ENCODE data around the gene NOD2.

Gene NOD2

DNA sequence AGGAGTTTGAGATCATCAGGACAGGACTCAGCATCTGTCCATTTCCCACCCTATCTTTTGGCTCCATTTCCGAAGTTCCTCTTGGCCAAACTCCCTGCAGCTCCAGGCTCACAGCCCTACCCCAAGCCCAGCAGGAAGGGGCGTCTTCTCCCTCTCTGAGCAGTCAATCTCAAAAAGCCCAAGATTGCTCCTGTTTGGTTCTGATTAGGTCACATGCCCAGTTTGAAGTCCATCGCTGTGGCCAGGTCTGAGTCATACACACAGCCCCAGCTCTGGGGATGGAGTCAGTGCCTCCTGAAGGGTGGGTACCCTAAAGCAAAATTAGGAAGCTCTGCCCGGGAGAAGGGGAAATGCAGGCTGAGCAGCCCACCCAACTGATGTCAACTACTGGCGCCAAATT, 36.2 kb upstream of the NOD2 start:
- no peak for DNase-seq
- Histone ChIP-seq H3K4me3 (ENCODE audit: insufficient read depth, low read depth, low read length, poor library complexity, severe bottlenecking) (no peak overlapping the region), H3K4me1 (ENCODE audit: control insufficient read depth, insufficient read depth, low read length, poor library complexity, severe bottlenecking) (no peaks in the 10 kb centered on the region), H3K27ac (ENCODE audit: insufficient read depth, low read length, poor library complexity, severe bottlenecking) (no peak overlapping the region), H3K9me3 (ENCODE audit: control insufficient read depth, low read length) (no peaks in the 10 kb centered on the region), H3K27me3 (replicated peaks; ENCODE audit: control insufficient read depth, insufficient read depth, low read length, poor library complexity, severe bottlenecking) (no peaks in the 10 kb centered on the region), H3K36me3 (ENCODE audit: control insufficient read depth, insufficient read depth, low read length) (no peaks in the 10 kb centered on the region)

DNA sequence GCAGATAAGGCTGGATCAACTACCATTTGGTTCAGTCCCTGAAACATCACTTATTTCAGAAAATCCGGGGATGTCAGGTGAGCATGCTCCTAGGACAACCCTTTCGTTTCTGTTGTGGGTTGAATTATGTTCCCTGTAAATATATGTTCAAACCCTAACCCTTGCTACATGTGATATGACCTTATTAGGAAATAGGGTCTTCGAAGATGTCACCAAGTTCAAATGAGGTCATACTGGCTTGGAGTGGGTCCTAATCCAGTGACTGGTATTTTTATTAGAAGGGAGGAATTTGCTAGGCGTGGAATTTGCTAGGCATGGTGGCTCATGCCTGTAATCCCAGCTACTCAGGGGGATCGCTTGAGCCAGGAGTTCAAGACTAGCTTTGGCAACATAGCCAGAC, 33.6 kb upstream of the NOD2 start:
- Histone ChIP-seq H3K27me3 (replicated peaks; ENCODE audit: control insufficient read depth, insufficient read depth, low read length, poor library complexity, severe bottlenecking) (no peaks in the 10 kb centered on the region), H3K4me1 (ENCODE audit: control insufficient read depth, insufficient read depth, low read length, poor library complexity, severe bottlenecking) (no peaks in the 10 kb centered on the region), H3K36me3 (ENCODE audit: control insufficient read depth, insufficient read depth, low read length) (no peaks in the 10 kb centered on the region), H3K4me3 (ENCODE audit: insufficient read depth, low read depth, low read length, poor library complexity, severe bottlenecking) (no peak overlapping the region), H3K27ac (ENCODE audit: insufficient read depth, low read length, poor library complexity, severe bottlenecking) (no peak overlapping the region), H3K9me3 (ENCODE audit: control insufficient read depth, low read length) (no peaks in the 10 kb centered on the region)
- DNase-seq: no peak

DNA sequence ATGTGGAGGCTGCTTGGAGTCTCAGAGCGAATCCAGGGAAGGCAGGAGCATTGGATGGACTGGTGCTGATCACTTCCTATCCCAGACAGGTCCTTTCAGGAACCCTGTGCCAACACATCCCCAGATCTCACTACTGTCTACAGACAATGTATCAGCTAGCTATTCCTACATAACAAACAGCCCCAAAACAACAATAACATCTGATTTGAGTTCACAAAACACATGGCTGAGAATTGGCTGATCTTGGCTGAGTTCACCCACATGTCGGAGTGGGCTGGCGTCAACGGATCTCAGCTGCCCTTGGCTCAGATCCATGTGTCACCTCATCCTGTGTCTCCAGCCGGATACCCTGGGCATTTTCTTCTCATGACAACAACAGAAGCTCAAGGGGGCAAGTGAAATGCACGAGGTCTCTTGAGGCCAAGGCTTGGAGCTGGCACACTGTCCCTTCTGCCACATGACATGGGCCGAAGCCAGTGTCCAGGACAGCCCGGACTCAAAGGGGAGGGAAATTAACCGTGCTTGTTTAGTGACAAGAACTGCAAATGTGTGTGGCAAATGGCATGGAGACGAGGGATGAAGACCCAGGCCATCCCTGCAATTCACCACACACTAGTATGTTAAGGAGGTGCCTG, 31.0 kb upstream of the NOD2 start:
- Histone ChIP-seq H3K27ac (ENCODE audit: insufficient read depth, low read length, poor library complexity, severe bottlenecking) (no peak overlapping the region), H3K9me3 (ENCODE audit: control insufficient read depth, low read length) (no peaks in the 10 kb centered on the region), H3K4me3 (ENCODE audit: insufficient read depth, low read depth, low read length, poor library complexity, severe bottlenecking) (no peak overlapping the region), H3K4me1 (ENCODE audit: control insufficient read depth, insufficient read depth, low read length, poor library complexity, severe bottlenecking) (peaks cover 15% of the 10 kb centered on the region), H3K27me3 (replicated peaks; ENCODE audit: control insufficient read depth, insufficient read depth, low read length, poor library complexity, severe bottlenecking) (no peaks in the 10 kb centered on the region), H3K36me3 (ENCODE audit: control insufficient read depth, insufficient read depth, low read length) (no peaks in the 10 kb centered on the region)
- no peak for DNase-seq

DNA sequence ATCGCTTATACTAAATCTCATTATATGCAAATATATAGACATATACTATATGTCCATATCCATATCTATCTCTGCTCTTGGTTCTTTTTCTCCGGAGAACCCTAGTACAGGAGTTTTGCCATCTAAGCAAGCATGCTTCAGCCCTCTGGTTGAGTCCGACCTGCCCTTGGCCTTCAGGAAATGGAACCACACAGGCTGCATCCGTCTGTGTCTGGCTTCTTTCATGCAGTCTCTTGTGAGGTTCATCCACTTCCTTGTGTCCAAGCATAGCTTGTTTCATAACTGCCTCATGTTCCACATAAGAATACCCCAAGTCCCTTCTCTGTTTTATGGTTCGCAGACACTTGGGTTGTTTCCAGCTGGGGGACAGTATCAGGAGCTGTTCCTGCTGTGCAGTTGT, 29.1 kb upstream of the NOD2 start:
- Histone ChIP-seq H3K9me3 (ENCODE audit: control insufficient read depth, low read length) (no peaks in the 10 kb centered on the region), H3K4me1 (ENCODE audit: control insufficient read depth, insufficient read depth, low read length, poor library complexity, severe bottlenecking) (peaks cover 17% of the 10 kb centered on the region), H3K27ac (ENCODE audit: insufficient read depth, low read length, poor library complexity, severe bottlenecking) (no peak overlapping the region), H3K4me3 (ENCODE audit: insufficient read depth, low read depth, low read length, poor library complexity, severe bottlenecking) (no peak overlapping the region), H3K36me3 (ENCODE audit: control insufficient read depth, insufficient read depth, low read length) (no peaks in the 10 kb centered on the region), H3K27me3 (replicated peaks; ENCODE audit: control insufficient read depth, insufficient read depth, low read length, poor library complexity, severe bottlenecking) (no peaks in the 10 kb centered on the region)
- no peak for DNase-seq

DNA sequence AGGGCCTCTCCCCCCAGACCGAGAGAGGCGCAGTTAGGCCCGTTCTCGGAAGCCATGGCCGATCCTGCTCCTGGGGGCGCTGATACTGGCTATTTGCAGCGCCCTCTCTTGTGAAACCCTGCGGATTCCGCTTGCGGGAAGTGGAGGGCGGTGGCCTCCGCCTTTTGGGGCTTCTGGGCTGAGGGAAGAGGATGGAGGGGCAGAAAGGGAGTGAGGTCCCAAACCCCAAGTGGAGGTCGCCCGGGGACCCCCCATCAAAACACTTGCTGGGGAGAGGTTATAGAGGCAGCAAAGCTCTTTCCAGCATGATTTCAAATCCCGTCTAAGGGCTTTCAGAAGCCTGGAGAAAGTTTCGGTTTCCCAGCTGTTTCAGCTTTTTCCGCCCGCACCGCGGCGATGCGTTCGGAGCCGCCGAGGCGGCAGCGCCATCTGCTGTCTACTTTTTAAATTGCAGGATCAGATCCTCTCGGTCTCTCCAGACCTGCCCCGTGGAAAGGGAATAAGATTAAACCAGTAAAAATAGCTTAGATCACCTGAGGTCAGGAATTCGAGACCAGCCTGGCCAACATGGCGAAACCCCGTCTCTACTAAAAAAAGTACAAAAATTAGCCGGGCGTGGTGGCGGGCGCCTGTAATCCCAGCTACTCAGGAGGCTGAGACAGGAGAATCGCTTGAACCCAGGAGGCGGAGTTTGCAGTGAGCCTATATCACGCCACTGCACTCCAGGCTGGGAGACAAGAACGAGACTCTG, 28.1 kb upstream of the NOD2 start:
- Histone ChIP-seq H3K27me3 (replicated peaks; ENCODE audit: control insufficient read depth, insufficient read depth, low read length, poor library complexity, severe bottlenecking) (no peaks in the 10 kb centered on the region), H3K9me3 (ENCODE audit: control insufficient read depth, low read length) (no peaks in the 10 kb centered on the region), H3K36me3 (ENCODE audit: control insufficient read depth, insufficient read depth, low read length) (peaks cover 3% of the 10 kb centered on the region), H3K4me3 (ENCODE audit: insufficient read depth, low read depth, low read length, poor library complexity, severe bottlenecking) (peak overlapping the region; percentile 65), H3K27ac (ENCODE audit: insufficient read depth, low read length, poor library complexity, severe bottlenecking) (peak overlapping the region; percentile 30), H3K4me1 (ENCODE audit: control insufficient read depth, insufficient read depth, low read length, poor library complexity, severe bottlenecking) (peaks cover 17% of the 10 kb centered on the region)
- peak; percentile 59 to 70 (median 61) for DNase-seq

DNA sequence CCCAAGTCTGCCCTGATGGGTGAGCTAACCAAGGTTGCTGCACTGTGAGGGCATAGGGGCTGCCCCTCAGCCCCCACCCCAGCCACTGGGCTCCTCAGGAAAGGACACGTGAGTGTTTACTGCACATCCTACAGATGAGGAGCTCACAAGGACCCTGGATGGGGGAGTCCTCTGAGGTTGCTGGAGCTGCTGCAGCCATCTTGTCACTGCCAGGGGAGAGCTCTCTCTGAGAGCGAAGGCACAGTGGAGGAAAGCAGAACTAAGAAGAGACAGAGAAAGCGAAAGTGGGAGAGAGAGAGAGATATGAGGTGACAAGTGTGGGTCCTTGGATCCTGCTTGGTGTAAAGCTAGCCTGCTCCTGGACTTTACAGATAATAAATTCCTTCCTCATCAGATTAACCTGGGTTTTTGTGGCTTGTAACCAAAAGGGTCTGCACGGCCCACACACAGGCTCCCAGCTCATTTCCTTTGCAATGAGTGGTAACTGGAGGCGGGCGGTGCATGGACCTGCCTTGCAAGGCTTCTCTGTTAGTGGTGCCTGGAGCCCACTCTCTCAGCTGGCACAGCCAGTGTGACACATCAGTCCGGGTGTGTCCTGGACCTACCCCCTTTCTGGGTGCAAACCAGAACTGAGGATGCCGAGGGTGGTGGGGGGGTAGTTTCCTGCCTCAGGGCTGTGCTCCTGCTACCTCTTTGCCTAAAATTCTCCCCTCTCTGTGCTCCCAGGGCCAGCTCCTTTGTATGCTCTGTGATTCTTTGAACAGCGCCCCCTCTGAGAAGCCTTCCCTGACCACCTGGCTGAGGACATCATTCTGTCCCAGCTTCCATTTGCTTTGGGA, 26.5 kb upstream of the NOD2 start:
- H3K27ac ChIP-seq (ENCODE audit: insufficient read depth, low read length, poor library complexity, severe bottlenecking): peak overlapping the region; percentile 60
- DNase-seq: peak in 1 of 3 donors; percentile 25
- no peaks in the 10 kb centered on the region for H3K27me3 ChIP-seq (replicated peaks; ENCODE audit: control insufficient read depth, insufficient read depth, low read length, poor library complexity, severe bottlenecking)
- H3K36me3 ChIP-seq (ENCODE audit: control insufficient read depth, insufficient read depth, low read length): peaks cover 6% of the 10 kb centered on the region
- H3K4me3 ChIP-seq (ENCODE audit: insufficient read depth, low read depth, low read length, poor library complexity, severe bottlenecking): peak overlapping the region; percentile 27
- peaks cover 17% of the 10 kb centered on the region for H3K4me1 ChIP-seq (ENCODE audit: control insufficient read depth, insufficient read depth, low read length, poor library complexity, severe bottlenecking)
- H3K9me3 ChIP-seq (ENCODE audit: control insufficient read depth, low read length): peaks cover 2% of the 10 kb centered on the region

DNA sequence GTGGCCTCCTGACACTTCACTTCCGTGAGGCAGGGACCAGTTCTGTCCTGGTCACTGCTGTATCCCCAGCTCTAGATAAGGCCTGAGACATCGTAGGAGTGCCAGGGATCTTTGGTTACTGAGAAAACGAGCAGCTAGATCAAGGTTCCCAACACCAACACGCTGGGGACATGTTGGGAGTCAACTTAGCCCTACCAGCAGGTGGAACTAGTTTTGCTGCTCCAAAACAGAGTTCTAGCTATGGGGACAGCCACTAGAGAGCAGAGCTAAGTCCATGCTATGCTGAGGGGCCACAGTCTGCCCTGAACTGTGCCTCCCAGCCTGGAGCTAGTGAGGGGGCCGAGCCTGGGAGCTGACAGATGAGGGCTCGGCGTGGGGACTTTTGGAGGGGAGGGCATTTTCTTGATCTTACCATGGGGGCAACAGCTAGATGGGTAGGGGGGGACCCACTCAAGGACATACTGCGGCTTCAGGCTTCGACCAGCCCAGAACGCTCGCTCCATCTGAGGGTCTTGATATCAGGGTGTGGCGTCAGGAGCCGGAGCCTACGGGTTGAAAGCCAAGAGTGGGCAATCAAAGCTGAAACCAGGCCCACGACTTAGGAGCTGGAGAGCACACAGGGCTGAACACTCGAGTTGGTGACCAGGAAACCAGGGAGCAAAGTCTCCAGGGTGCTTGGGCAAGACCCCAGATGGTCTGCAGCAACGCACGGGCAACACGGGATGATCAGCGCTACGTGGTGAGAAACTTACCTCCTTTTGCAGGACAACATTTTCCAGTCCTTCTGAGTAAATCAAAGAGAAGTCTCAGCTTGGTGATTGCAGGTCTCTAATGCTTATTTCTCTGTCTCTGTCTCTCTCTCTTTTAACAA, 25.7 kb upstream of the NOD2 start:
- H3K4me3 ChIP-seq (ENCODE audit: insufficient read depth, low read depth, low read length, poor library complexity, severe bottlenecking): no peak overlapping the region

DNA sequence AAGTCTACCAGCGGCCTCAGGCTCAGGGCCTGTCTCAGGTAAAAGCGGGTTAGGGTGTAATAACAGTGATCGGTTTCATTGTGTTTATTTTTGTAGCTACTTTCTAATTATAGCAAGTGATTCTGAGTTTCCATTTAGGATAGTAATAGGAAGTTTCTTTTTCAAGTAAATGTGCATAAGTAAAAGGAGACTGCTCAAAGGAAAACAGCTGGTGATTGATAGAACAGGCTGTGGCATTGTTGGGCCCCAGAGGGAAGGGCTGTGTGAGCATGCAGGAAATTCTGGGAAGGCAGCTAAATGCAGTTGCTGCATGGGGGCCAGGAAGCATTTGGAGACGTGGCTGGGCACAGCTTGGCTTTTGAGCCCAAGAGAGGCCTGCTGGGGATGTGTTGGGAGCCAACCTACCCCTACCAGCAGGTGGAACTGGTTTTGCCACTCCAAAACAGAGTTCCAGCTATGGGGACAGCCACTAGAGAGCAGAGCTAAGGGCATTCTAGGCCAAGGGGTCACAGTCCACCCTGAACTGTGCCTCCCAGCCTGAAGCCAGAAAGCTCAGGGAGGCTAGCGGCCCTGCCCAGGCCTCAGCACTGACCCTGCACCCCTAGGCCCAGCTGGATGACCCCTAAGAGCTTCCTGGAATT, 24.9 kb upstream of the NOD2 start:
- no peak for DNase-seq
- Histone ChIP-seq H3K36me3 (ENCODE audit: control insufficient read depth, insufficient read depth, low read length) (peaks cover 22% of the 10 kb centered on the region), H3K4me3 (ENCODE audit: insufficient read depth, low read depth, low read length, poor library complexity, severe bottlenecking) (no peak overlapping the region), H3K9me3 (ENCODE audit: control insufficient read depth, low read length) (peaks cover 13% of the 10 kb centered on the region), H3K27me3 (replicated peaks; ENCODE audit: control insufficient read depth, insufficient read depth, low read length, poor library complexity, severe bottlenecking) (no peaks in the 10 kb centered on the region), H3K27ac (ENCODE audit: insufficient read depth, low read length, poor library complexity, severe bottlenecking) (peak overlapping the region; percentile 1), H3K4me1 (ENCODE audit: control insufficient read depth, insufficient read depth, low read length, poor library complexity, severe bottlenecking) (peaks cover 17% of the 10 kb centered on the region)

More for the DNA sequence above, 25.7 kb upstream of the NOD2 start:
- Histone ChIP-seq H3K9me3 (ENCODE audit: control insufficient read depth, low read length) (peaks cover 11% of the 10 kb centered on the region), H3K4me1 (ENCODE audit: control insufficient read depth, insufficient read depth, low read length, poor library complexity, severe bottlenecking) (peaks cover 17% of the 10 kb centered on the region), H3K27me3 (replicated peaks; ENCODE audit: control insufficient read depth, insufficient read depth, low read length, poor library complexity, severe bottlenecking) (no peaks in the 10 kb centered on the region), H3K27ac (ENCODE audit: insufficient read depth, low read length, poor library complexity, severe bottlenecking) (peak overlapping the region; percentile 60), H3K36me3 (ENCODE audit: control insufficient read depth, insufficient read depth, low read length) (peaks cover 14% of the 10 kb centered on the region)
- no peak for DNase-seq

DNA sequence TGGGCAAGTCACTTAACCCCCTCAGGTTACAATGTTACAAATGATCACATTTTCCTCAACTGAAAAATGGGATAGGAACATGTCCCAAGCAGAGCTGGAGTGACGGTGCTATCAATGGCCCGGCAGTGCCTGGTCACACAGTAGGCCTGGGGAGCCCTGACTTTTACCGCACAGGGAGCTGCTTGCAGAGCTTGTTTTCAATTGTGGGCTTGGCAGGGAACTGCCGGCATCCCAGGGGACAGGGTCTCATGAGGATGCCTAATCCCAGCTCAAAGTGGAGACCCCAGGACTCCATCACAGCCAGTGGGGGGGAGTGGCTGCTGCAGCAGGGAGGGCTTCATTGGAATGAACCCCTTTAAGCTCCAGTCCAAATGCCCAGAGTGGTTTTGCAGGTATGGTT, 23.7 kb upstream of the NOD2 start:
- no peak for DNase-seq
- Histone ChIP-seq H3K9me3 (ENCODE audit: control insufficient read depth, low read length) (peaks cover 13% of the 10 kb centered on the region), H3K4me1 (ENCODE audit: control insufficient read depth, insufficient read depth, low read length, poor library complexity, severe bottlenecking) (peaks cover 17% of the 10 kb centered on the region), H3K27me3 (replicated peaks; ENCODE audit: control insufficient read depth, insufficient read depth, low read length, poor library complexity, severe bottlenecking) (no peaks in the 10 kb centered on the region), H3K4me3 (ENCODE audit: insufficient read depth, low read depth, low read length, poor library complexity, severe bottlenecking) (no peak overlapping the region), H3K36me3 (ENCODE audit: control insufficient read depth, insufficient read depth, low read length) (peaks cover 33% of the 10 kb centered on the region), H3K27ac (ENCODE audit: insufficient read depth, low read length, poor library complexity, severe bottlenecking) (no peak overlapping the region)
